GM23338 (cell line): ENCODE measurements around the gene NUP43. TPM values are rescaled to one million over a fixed set of nuclear protein-coding genes. Genes with fewer than 3 reads are reported as not detected.
A peak's percentile ranks its signal among the peaks of the same experiment; 100 is the strongest.

Source experiments
- ATAC-seq: fragments of 200-7000 bp; cut with Tn5 transposase; 3 replicates; pipeline ENCODE4 v1.9.1; 2020
- DNase-seq: peaks from one replicate; pipeline ENCODE4 v3.0.0-alpha.2; 2015; ENCODE audit warnings: low spot score
- H2AFZ ChIP-seq: fragments of 200-600 bp; sonication (generic); 2 replicates; pipeline ENCODE4 v1.8.0; 2016; ENCODE audit warnings: antibody characterized with exemption, mild to moderate bottlenecking, moderate library complexity
- H3F3A ChIP-seq: fragments of 200-600 bp; sonication (generic); replicated peaks from 2 replicates; pipeline ENCODE4 v1.8.0; 2017; ENCODE audit warnings: antibody characterized with exemption, mixed run types, low read depth
- H3K27ac ChIP-seq: fragments of 200-600 bp; sonication (generic); 2 replicates; pipeline ENCODE4 v1.6.1; 2016; ENCODE audit warnings: low read depth
- H3K27me3 ChIP-seq: fragments of 200-600 bp; sonication (generic); 2 replicates; pipeline ENCODE4 v1.8.0; 2016; ENCODE audit warnings: mild to moderate bottlenecking, mixed run types, moderate library complexity; ENCODE audit not compliant: insufficient read depth
- H3K36me3 ChIP-seq: fragments of 200-600 bp; sonication (generic); 2 replicates; pipeline ENCODE4 v1.8.0; 2016; ENCODE audit warnings: mild to moderate bottlenecking; ENCODE audit not compliant: insufficient read depth
- H3K4me1 ChIP-seq: fragments of 200-600 bp; sonication (generic); 2 replicates; pipeline ENCODE4 v1.8.0; 2016; ENCODE audit warnings: mild to moderate bottlenecking, moderate library complexity; ENCODE audit not compliant: insufficient read depth
- H3K4me2 ChIP-seq: fragments of 200-600 bp; sonication (generic); 2 replicates; pipeline ENCODE4 v1.7.1; 2017; ENCODE audit warnings: mixed run types
- H3K4me3 ChIP-seq: fragments of 200-600 bp; sonication (generic); 2 replicates; pipeline ENCODE4 v1.6.1; 2016; ENCODE audit warnings: mixed run types
- H3K79me2 ChIP-seq: fragments of 200-600 bp; sonication (generic); replicated peaks from 2 replicates; pipeline ENCODE4 v1.8.0; 2017; ENCODE audit warnings: mild to moderate bottlenecking; ENCODE audit not compliant: insufficient read depth
- H3K9me2 ChIP-seq: fragments of 200-600 bp; sonication (generic); 2 replicates; pipeline ENCODE4 v1.8.0; 2017; ENCODE audit not compliant: insufficient read depth
- H4K20me1 ChIP-seq: fragments of 200-600 bp; sonication (generic); replicated peaks from 2 replicates; pipeline ENCODE4 v1.8.0; 2017; ENCODE audit warnings: mild to moderate bottlenecking; ENCODE audit not compliant: insufficient read depth
- H3K27ac Mint-ChIP-seq: 2 replicates; pipeline ENCODE4 v1.8.0; 2020; ENCODE audit warnings: inconsistent platforms, mild to moderate bottlenecking, moderate library complexity, mixed read lengths
- H3K27me3 Mint-ChIP-seq: 3 replicates; pipeline ENCODE4 v1.8.0; 2022; ENCODE audit warnings: low read depth, mild to moderate bottlenecking, moderate library complexity, mixed read lengths, inconsistent platforms; ENCODE audit not compliant: insufficient read depth, poor library complexity
- H3K36me3 Mint-ChIP-seq: 3 replicates; pipeline ENCODE4 v1.8.0; 2021; ENCODE audit warnings: low read depth, mild to moderate bottlenecking, inconsistent platforms, moderate library complexity, mixed read lengths
- H3K4me1 Mint-ChIP-seq: 3 replicates; pipeline ENCODE4 v1.8.0; 2020; ENCODE audit warnings: mild to moderate bottlenecking, inconsistent platforms, mixed read lengths
- H3K4me3 Mint-ChIP-seq: 3 replicates; pipeline ENCODE4 v1.8.0; 2021; ENCODE audit warnings: moderate library complexity, mild to moderate bottlenecking, inconsistent platforms, mixed read lengths
- H3K9me3 Mint-ChIP-seq: 3 replicates; pipeline ENCODE4 v1.8.0; 2020; ENCODE audit warnings: moderate library complexity, mild to moderate bottlenecking, inconsistent platforms, mixed read lengths
- CTCF ChIP-seq, 2 experiments: fragments of 200-600 bp in 1 of 2; sonication (generic) in 1 of 2; conservative IDR thresholded peaks; 2 replicates each; pipeline versions ENCODE4 v1.5.1 to v1.6.1; 2016 to 2017; ENCODE audit warnings: antibody characterized with exemption in 2 of 2, low read depth in 2 of 2, mild to moderate bottlenecking in 2 of 2, moderate library complexity in 1 of 2
- ETS1 ChIP-seq: IDR thresholded peaks from 2 replicates; pipeline ENCODE4 v1.6.1; 2016; ENCODE audit warnings: antibody characterized with exemption
- EZH2 ChIP-seq: fragments of 200-600 bp; sonication (generic); IDR thresholded peaks from one replicate; pipeline ENCODE4 v1.8.0; 2017; ENCODE audit warnings: antibody characterized with exemption, mild to moderate bottlenecking, low read depth; ENCODE audit not compliant: unreplicated experiment
- EZH2phosphoT487 ChIP-seq: fragments of 200-600 bp; sonication (generic); IDR thresholded peaks from one replicate; pipeline ENCODE4 v1.8.1; 2018; ENCODE audit warnings: antibody characterized with exemption; ENCODE audit not compliant: unreplicated experiment
- NANOG ChIP-seq: IDR thresholded peaks from 2 replicates; pipeline ENCODE4 v1.6.1; 2016; ENCODE audit warnings: antibody characterized with exemption, borderline replicate concordance
- POLR2AphosphoS5 ChIP-seq: IDR thresholded peaks from 2 replicates; pipeline ENCODE4 v1.6.1; 2016; ENCODE audit warnings: antibody characterized with exemption, low read depth
- STAT1 ChIP-seq: IDR thresholded peaks from one replicate; pipeline ENCODE4 v1.6.1; 2016; ENCODE audit warnings: antibody characterized with exemption; ENCODE audit not compliant: unreplicated experiment
- ZNF114 ChIP-seq: fragments of 250-450 bp; sonication (Bioruptor Pico); IDR thresholded peaks from 2 replicates; pipeline ENCODE4 v1.5.0; 2020; ENCODE audit warnings: mild to moderate bottlenecking, moderate library complexity
- ZNF462 ChIP-seq: fragments of 250-450 bp; sonication (Bioruptor Pico); IDR thresholded peaks from 2 replicates; pipeline ENCODE4 v1.5.0; 2020; ENCODE audit warnings: mild to moderate bottlenecking, moderate library complexity
- polyA plus RNA-seq: library from polyadenylated mRNA; unstranded; fragments of >200 nt; fragmentation: Nextera tagmentation; extraction: Ambion mirVana; gene quantifications from 2 replicates; pipeline ENCODE4 v1.2.1, GENCODE V29; 2016
- total RNA-seq: library from RNA; depleted of rRNA; stranded (reverse); fragments of >200 nt; shearing (Covaris generic); gene quantifications from 2 replicates; pipeline ENCODE4 v1.2.3, GENCODE V29; 2014

NUP43 gene
- total and polyA plus RNA-seq, 2 experiments from 2014 or later: 23.4 to 71.8 TPM

- TF ChIP-seq ZNF462 (CRISPR knock-in tag) (no peak), CTCF (conservative IDR thresholded peaks at IDR 0.05; ENCODE audit: low read depth in 2 of 2) (no peak), ETS1 (peak; percentile 60)
These were observed 28.5 kb downstream of the NUP43 start, which contains the start of gene LATS1 (continued) for GRCh38 chr6:149717588-149718458.

- H3K9me2 ChIP-seq: no peaks in the 10 kb centered on the region
- H4K20me1 ChIP-seq: peaks cover 5% of the 10 kb centered on the region; the same call in 1 of the 2 replicates
- Mint-ChIP-seq H3K9me3 (no peaks in the 10 kb centered on the region), H3K27ac (peak overlapping the region; percentile 93), H3K4me3 (peak overlapping the region; percentile 85), H3K4me1 (peaks cover 11% of the 10 kb centered on the region), H3K36me3 (peaks cover 4% of the 10 kb centered on the region; the same call in 2 of the 3 replicates), H3K27me3 (peaks cover 1% of the 10 kb centered on the region)
- no peaks in the 10 kb centered on the region for H3K36me3 ChIP-seq
- ATAC-seq (no peak; the same call in 1 of the 3 replicates), DNase-seq (no peak)
- peak overlapping the region; percentile 77 for H3K4me2 ChIP-seq
- H3F3A ChIP-seq: no peaks in the 10 kb centered on the region; the same call in 1 of the 2 replicates
- H3K79me2 ChIP-seq: peaks cover 66% of the 10 kb centered on the region
- peak overlapping the region; percentile 96 for H3K27ac ChIP-seq
- no peaks in the 10 kb centered on the region for H3K4me1 ChIP-seq
- H3K27me3 ChIP-seq: no peaks in the 10 kb centered on the region
- peak overlapping the region; percentile 80 for H3K4me3 ChIP-seq
- H2AFZ ChIP-seq: peak overlapping the region; percentile 93
- TF ChIP-seq EZH2: no peak
- TF ChIP-seq STAT1: no peak
- no peak for TF ChIP-seq POLR2AphosphoS5
- no peak for TF ChIP-seq CTCF (conservative IDR thresholded peaks at IDR 0.05; ENCODE audit: low read depth in 2 of 2)
- TF ChIP-seq EZH2phosphoT487: no peak
- TF ChIP-seq ZNF114 (CRISPR knock-in tag): no peak
- no peak for TF ChIP-seq NANOG
These were observed 29.1 kb downstream of the NUP43 start for GRCh38 chr6:149717255-149717587.
